Panc1 (cell line): Measurements from ENCODE around the gene CREBRF.

Source experiments
- CTCF ChIP-seq: fragments of 450-650 bp; IDR thresholded peaks from 2 replicates; pipeline ENCODE4 v1.5.1; 2017; ENCODE audit warnings: mild to moderate bottlenecking
- POLR2AphosphoS5 ChIP-seq: IDR thresholded peaks from 2 replicates; pipeline ENCODE4 v1.6.1; 2012; ENCODE audit warnings: mild to moderate bottlenecking, low read depth, low read length, moderate library complexity
- REST ChIP-seq, 2 experiments: IDR thresholded peaks; 2 replicates each; pipeline ENCODE4 v1.6.1; 2011 to 2012; ENCODE audit warnings: low read depth in 2 of 2, control low read depth in 1 of 2, low read length in 1 of 2, mild to moderate bottlenecking in 1 of 2, moderate library complexity in 1 of 2; ENCODE audit not compliant: insufficient read depth in 1 of 2

GRCh38 chr5:173047838-173048105 lies 8.4 kb upstream of the CREBRF start:
- no peak for TF ChIP-seq CTCF
- TF ChIP-seq POLR2AphosphoS5, result no peak
- no peak for TF ChIP-seq REST (IDR thresholded peaks at IDR 0.05; ENCODE audit: insufficient read depth in 1 of 2, low read depth in 2 of 2, low read length in 1 of 2)
